ENCODE results near the gene TLCD3A.

TLCD3A gene

GRCh38 chr17:744937-745336, 12.5 kb downstream of the TLCD3A start:
- Histone ChIP-seq H3F3A (ENCODE audit: low read depth) (no peaks in the 10 kb centered on the region), H3K9me3 (ENCODE audit: insufficient read depth, low read depth, low read length) (no peaks in the 10 kb centered on the region), H4K20me1 (ENCODE audit: insufficient read depth, low read length, poor library complexity, severe bottlenecking) (peaks cover 6% of the 10 kb centered on the region), H3K27me3 (ENCODE audit: insufficient read depth, low read length, poor library complexity, severe bottlenecking) (no peaks in the 10 kb centered on the region), H3K79me2 (ENCODE audit: insufficient read depth, low read length) (peaks cover 20% of the 10 kb centered on the region), H3K4me1 (ENCODE audit: insufficient read depth, low read length, poor library complexity, severe bottlenecking) (peaks cover 6% of the 10 kb centered on the region), H3K9ac (ENCODE audit: low read depth, low read length, poor library complexity, severe bottlenecking) (no peak overlapping the region), H2AFZ (ENCODE audit: low read length) (no peak overlapping the region), H3K4me3 (ENCODE audit: low read length, poor library complexity, severe bottlenecking) (no peak overlapping the region), H3K36me3 (ENCODE audit: insufficient read depth, low read length) (peaks cover 57% of the 10 kb centered on the region; the same call in 1 of the 2 replicates), H3K4me2 (ENCODE audit: low read depth, low read length, poor library complexity, severe bottlenecking) (no peak overlapping the region), H3K9me2 (replicated peaks; ENCODE audit: low read depth, low read length) (no peaks in the 10 kb centered on the region)
- TF ChIP-seq EZH2phosphoT487 (IDR thresholded peaks at IDR 0.05; ENCODE audit: borderline replicate concordance) (no peak), CTCF (conservative IDR thresholded peaks at IDR 0.05; ENCODE audit: low read length) (no peak)

GRCh38 chr17:745406-745805, 13.0 kb downstream of the TLCD3A start:
- Histone ChIP-seq H3K79me2 (ENCODE audit: insufficient read depth, low read length) (peaks cover 25% of the 10 kb centered on the region), H3K9ac (ENCODE audit: low read depth, low read length, poor library complexity, severe bottlenecking) (no peak overlapping the region), H3K9me2 (replicated peaks; ENCODE audit: low read depth, low read length) (no peaks in the 10 kb centered on the region), H2AFZ (ENCODE audit: low read length) (no peak overlapping the region), H3K36me3 (ENCODE audit: insufficient read depth, low read length) (peaks cover 55% of the 10 kb centered on the region; the same call in 1 of the 2 replicates), H3K4me2 (ENCODE audit: low read depth, low read length, poor library complexity, severe bottlenecking) (no peak overlapping the region), H3K4me1 (ENCODE audit: insufficient read depth, low read length, poor library complexity, severe bottlenecking) (peaks cover 11% of the 10 kb centered on the region), H3K9me3 (ENCODE audit: insufficient read depth, low read depth, low read length) (no peaks in the 10 kb centered on the region), H4K20me1 (ENCODE audit: insufficient read depth, low read length, poor library complexity, severe bottlenecking) (peaks cover 9% of the 10 kb centered on the region), H3F3A (ENCODE audit: low read depth) (no peaks in the 10 kb centered on the region), H3K4me3 (ENCODE audit: low read length, poor library complexity, severe bottlenecking) (no peak overlapping the region), H3K27me3 (ENCODE audit: insufficient read depth, low read length, poor library complexity, severe bottlenecking) (no peaks in the 10 kb centered on the region)
- TF ChIP-seq CTCF (conservative IDR thresholded peaks at IDR 0.05; ENCODE audit: low read length), result no peak
- TF ChIP-seq EZH2phosphoT487 (IDR thresholded peaks at IDR 0.05; ENCODE audit: borderline replicate concordance), result no peak

GRCh38 chr17:746181-746580, 13.8 kb downstream of the TLCD3A start:
- peaks cover 10% of the 10 kb centered on the region for H4K20me1 ChIP-seq (ENCODE audit: insufficient read depth, low read length, poor library complexity, severe bottlenecking)
- H3K9ac ChIP-seq (ENCODE audit: low read depth, low read length, poor library complexity, severe bottlenecking), result no peak overlapping the region
- H3K4me1 ChIP-seq (ENCODE audit: insufficient read depth, low read length, poor library complexity, severe bottlenecking), result peaks cover 18% of the 10 kb centered on the region
- H3K79me2 ChIP-seq (ENCODE audit: insufficient read depth, low read length), result peaks cover 33% of the 10 kb centered on the region
- no peak overlapping the region for H2AFZ ChIP-seq (ENCODE audit: low read length)
- H3K4me3 ChIP-seq (ENCODE audit: low read length, poor library complexity, severe bottlenecking), result no peak overlapping the region
- TF ChIP-seq CTCF (conservative IDR thresholded peaks at IDR 0.05; ENCODE audit: low read length), result no peak
- no peak for TF ChIP-seq EZH2phosphoT487 (IDR thresholded peaks at IDR 0.05; ENCODE audit: borderline replicate concordance)
- no peak overlapping the region for H3K4me2 ChIP-seq (ENCODE audit: low read depth, low read length, poor library complexity, severe bottlenecking)
- H3K27me3 ChIP-seq (ENCODE audit: insufficient read depth, low read length, poor library complexity, severe bottlenecking), result no peaks in the 10 kb centered on the region
- no peaks in the 10 kb centered on the region for H3K9me2 ChIP-seq (replicated peaks; ENCODE audit: low read depth, low read length)
- no peaks in the 10 kb centered on the region for H3F3A ChIP-seq (ENCODE audit: low read depth)
- H3K36me3 ChIP-seq (ENCODE audit: insufficient read depth, low read length), result peaks cover 53% of the 10 kb centered on the region; the same call in 1 of the 2 replicates
- H3K9me3 ChIP-seq (ENCODE audit: insufficient read depth, low read depth, low read length), result no peaks in the 10 kb centered on the region

Data from Loucy (cell line).